CD4-positive, alpha-beta T cell (primary cell): ENCODE measurements around the gene SIGLEC11. TPM values are rescaled to one million over a fixed set of nuclear protein-coding genes. Genes with fewer than 3 reads are reported as not detected.

ENCODE experiments used
- ATAC-seq: fragments of 200-7000 bp; cut with Tn5 transposase; one replicate; pipeline ENCODE4 v1.10.0; 2022; ENCODE audit warnings: mild to moderate bottlenecking; ENCODE audit not compliant: poor library complexity
- CTCF ChIA-PET: fragments of 350-600 bp; sonication (Branson Sonifier 250); formaldehyde crosslinking; loops from one replicate; lab custom pipeline; 2021; ENCODE audit warnings: antibody characterized with exemption, inconsistent platforms; lab: Charles Lee
- POLR2A ChIA-PET: fragments of 350-600 bp; sonication (Branson Sonifier 250); formaldehyde crosslinking; loops from one replicate; lab custom pipeline; 2021; ENCODE audit warnings: antibody characterized with exemption, inconsistent platforms; lab: Charles Lee
- DNase-seq, 14 experiments: peaks; one replicate each; pipeline ENCODE4 v3.0.0-alpha.2; 2013 to 2020; ENCODE audit warnings: mixed read lengths in 2 of 14
- H3K27ac ChIP-seq, 2 donors: one replicate each; pipeline versions ENCODE4 v1.5.1 to v1.7.0; 2013; ENCODE audit warnings: low read length in 2 of 2, low read depth in 1 of 2, mild to moderate bottlenecking in 1 of 2
- H3K27me3 ChIP-seq, 2 experiments: 1 replicate in 1 of 2; 2 replicates in 1 of 2; pipeline versions ENCODE4 v1.6.1 to v1.7.0; 2013; ENCODE audit warnings: low read length in 2 of 2, control low read depth in 1 of 2, mild to moderate bottlenecking in 1 of 2, moderate library complexity in 1 of 2; ENCODE audit not compliant: insufficient read depth in 2 of 2, control insufficient read depth in 1 of 2
- H3K36me3 ChIP-seq: one replicate; pipeline ENCODE4 v1.6.1; 2013; ENCODE audit warnings: low read length, control low read depth; ENCODE audit not compliant: insufficient read depth
- H3K4me1 ChIP-seq: one replicate; pipeline ENCODE4 v1.6.1; 2013; ENCODE audit warnings: low read length, control low read depth; ENCODE audit not compliant: insufficient read depth
- H3K4me3 ChIP-seq: one replicate; pipeline ENCODE4 v1.5.1; 2013; ENCODE audit warnings: mild to moderate bottlenecking, low read length, moderate library complexity
- H3K9me3 ChIP-seq, 2 experiments: 1 replicate in 1 of 2; 2 replicates in 1 of 2; pipeline versions ENCODE4 v1.6.1 to v1.7.0; 2013; ENCODE audit warnings: low read length in 2 of 2, mild to moderate bottlenecking in 2 of 2, control low read depth in 1 of 2, moderate library complexity in 1 of 2; ENCODE audit not compliant: control insufficient read depth in 1 of 2, insufficient read depth in 1 of 2
- H3K27ac Mint-ChIP-seq: one replicate; pipeline ENCODE4 v1.8.0; 2020; ENCODE audit warnings: mixed read lengths
- H3K27me3 Mint-ChIP-seq: one replicate; pipeline ENCODE4 v1.8.0; 2021; ENCODE audit warnings: mixed read lengths
- H3K36me3 Mint-ChIP-seq: one replicate; pipeline ENCODE4 v1.8.0; 2021; ENCODE audit warnings: low read depth, mixed read lengths
- H3K4me1 Mint-ChIP-seq: one replicate; pipeline ENCODE4 v1.8.0; 2021; ENCODE audit warnings: low read depth, mixed read lengths
- H3K4me3 Mint-ChIP-seq: one replicate; pipeline ENCODE4 v1.8.0; 2020; ENCODE audit warnings: mild to moderate bottlenecking, mixed read lengths
- H3K9me3 Mint-ChIP-seq: one replicate; pipeline ENCODE4 v1.8.0; 2020; ENCODE audit warnings: mixed read lengths
- intact Hi-C, 2 experiments: fragments of 100-400 bp; cut with DNase I in 1 of 2; cut with micrococcal nuclease in 1 of 2; formaldehyde crosslinking; loops; one replicate each; pipeline versions ENCODE4 v1.15.1 to v1.9.0; 2023 to 2025; cut with DNase I, micrococcal nuclease
- total RNA-seq, 174 experiments: library from RNA in 2 of 174; stranded (reverse) in 2 of 174; gene quantifications; one replicate each; pipeline ENCODE4 v1.2.3 and lab custom pipeline; 2021 to 2026
- TF ChIP-seq, protein P1 (sequence below): fragments of 200-600 bp; IDR thresholded peaks from one replicate; pipeline ENCODE4 v1.8.0; 2022; ENCODE audit warnings: antibody characterized with exemption, mild to moderate bottlenecking

SIGLEC11 gene
- total RNA-seq, 2 experiments from 2014 or later: 0.08 TPM; not detected in 1

- no peak overlapping the region for H3K4me3 Mint-ChIP-seq
- DNase-seq (no peak), ATAC-seq (no peak)
- no peaks in the 10 kb centered on the region for H3K36me3 ChIP-seq
- intact Hi-C loops: no loop called here
- no peaks in the 10 kb centered on the region for H3K9me3 Mint-ChIP-seq
- no peak overlapping the region for H3K27ac Mint-ChIP-seq
- H3K4me3 ChIP-seq: no peak overlapping the region
- ChIA-PET POLR2A (no interaction called here), CTCF (no interaction called here)
- H3K27me3 ChIP-seq: peaks cover 0 to 7% of the 10 kb centered on the region in 2 experiments
- TF ChIP-seq, protein P1, sequence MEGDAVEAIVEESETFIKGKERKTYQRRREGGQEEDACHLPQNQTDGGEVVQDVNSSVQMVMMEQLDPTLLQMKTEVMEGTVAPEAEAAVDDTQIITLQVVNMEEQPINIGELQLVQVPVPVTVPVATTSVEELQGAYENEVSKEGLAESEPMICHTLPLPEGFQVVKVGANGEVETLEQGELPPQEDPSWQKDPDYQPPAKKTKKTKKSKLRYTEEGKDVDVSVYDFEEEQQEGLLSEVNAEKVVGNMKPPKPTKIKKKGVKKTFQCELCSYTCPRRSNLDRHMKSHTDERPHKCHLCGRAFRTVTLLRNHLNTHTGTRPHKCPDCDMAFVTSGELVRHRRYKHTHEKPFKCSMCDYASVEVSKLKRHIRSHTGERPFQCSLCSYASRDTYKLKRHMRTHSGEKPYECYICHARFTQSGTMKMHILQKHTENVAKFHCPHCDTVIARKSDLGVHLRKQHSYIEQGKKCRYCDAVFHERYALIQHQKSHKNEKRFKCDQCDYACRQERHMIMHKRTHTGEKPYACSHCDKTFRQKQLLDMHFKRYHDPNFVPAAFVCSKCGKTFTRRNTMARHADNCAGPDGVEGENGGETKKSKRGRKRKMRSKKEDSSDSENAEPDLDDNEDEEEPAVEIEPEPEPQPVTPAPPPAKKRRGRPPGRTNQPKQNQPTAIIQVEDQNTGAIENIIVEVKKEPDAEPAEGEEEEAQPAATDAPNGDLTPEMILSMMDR: no peak
- no peaks in the 10 kb centered on the region for H3K4me1 Mint-ChIP-seq
- peaks cover 0 to 7% of the 10 kb centered on the region in 2 experiments for H3K9me3 ChIP-seq
- H3K27ac ChIP-seq: no peak overlapping the region
- H3K36me3 Mint-ChIP-seq: no peaks in the 10 kb centered on the region
- peaks cover 6% of the 10 kb centered on the region for H3K4me1 ChIP-seq
- H3K27me3 Mint-ChIP-seq: peaks cover 27% of the 10 kb centered on the region
Measured at GRCh38 chr19:49952479-49952836, 8.5 kb downstream of the SIGLEC11 start.

DNA sequence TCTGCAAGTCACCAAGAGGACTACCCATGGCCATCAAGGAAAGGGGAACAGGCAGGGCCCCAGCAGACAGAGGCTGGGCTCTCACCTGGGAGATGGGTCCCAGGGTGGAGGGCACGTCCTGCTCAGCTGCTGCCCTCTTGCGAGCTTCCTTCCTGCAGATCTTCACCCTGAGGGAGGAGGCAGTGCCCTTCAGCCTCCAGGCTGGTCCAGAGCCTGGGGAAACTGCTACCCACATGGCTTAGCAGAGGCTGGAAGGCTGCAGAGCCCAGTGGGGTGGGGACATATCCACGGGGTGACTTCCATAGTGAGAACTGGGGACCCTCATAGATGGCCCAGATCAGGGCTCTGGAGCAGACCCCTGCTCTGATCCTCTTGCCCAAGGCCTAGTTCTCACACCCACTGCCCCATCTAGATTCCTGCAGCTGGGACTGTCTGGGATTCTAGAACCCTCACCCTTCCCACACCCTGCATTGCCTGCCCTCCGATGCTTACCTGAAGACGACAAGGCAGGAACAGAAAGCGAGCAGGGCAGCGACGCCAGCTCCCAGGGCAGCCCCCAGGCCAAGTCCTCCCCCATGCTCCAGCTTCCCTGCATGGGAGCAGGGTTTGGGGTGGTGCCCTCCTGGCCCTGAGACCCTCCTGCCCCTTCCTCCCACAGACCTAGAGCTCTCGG is 9.0 kb downstream of the SIGLEC11 start:
- ATAC-seq (no peak), DNase-seq (no peak)
- no peak overlapping the region for H3K4me3 ChIP-seq
- POLR2A ChIA-PET: no interaction called here
- H3K9me3 Mint-ChIP-seq: no peaks in the 10 kb centered on the region
- CTCF ChIA-PET: no interaction called here
- no peak overlapping the region for H3K27ac ChIP-seq
- H3K27me3 Mint-ChIP-seq: peaks cover 27% of the 10 kb centered on the region
- peaks cover 6% of the 10 kb centered on the region for H3K4me1 ChIP-seq
- no peaks in the 10 kb centered on the region for H3K36me3 Mint-ChIP-seq
- intact Hi-C loops: no loop called here
- no peaks in the 10 kb centered on the region for H3K36me3 ChIP-seq
- no peak overlapping the region for H3K27ac Mint-ChIP-seq
- H3K9me3 ChIP-seq: peaks cover 0 to 7% of the 10 kb centered on the region in 2 experiments
- H3K4me3 Mint-ChIP-seq: no peak overlapping the region
- TF ChIP-seq, protein P1: no peak
- H3K4me1 Mint-ChIP-seq: no peaks in the 10 kb centered on the region
- peaks cover 0 to 7% of the 10 kb centered on the region in 2 experiments for H3K27me3 ChIP-seq

DNA sequence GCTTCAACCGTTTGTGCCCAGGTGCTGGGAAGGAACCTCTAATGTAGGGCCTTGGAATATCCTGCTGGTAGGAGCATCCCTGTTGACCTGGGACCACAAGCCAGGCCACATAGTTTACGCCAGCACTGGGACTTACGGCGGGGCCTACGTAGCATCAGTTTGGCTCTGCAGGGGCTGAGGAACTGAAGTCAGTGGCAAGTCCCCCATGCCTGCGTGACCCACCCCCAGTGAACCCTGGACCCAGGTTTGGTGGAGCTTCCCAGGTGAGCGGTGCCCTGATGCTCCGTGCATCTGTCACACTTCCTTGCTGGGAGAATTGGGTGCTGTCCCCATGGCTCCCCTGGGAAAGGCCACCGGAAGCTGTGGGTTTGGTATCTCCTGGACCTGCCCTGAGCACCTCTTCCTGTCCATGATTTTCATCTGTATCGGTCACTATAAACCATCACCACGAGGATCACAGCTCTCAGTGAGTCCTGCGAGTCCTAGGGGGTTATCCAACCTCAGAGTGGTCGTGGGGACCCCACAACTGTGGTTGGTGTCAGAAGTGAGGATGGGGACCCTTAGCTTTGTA is 9.9 kb downstream of the SIGLEC11 start:
- Mint-ChIP-seq H3K27me3 (peaks cover 27% of the 10 kb centered on the region), H3K4me3 (no peak overlapping the region), H3K27ac (no peak overlapping the region), H3K4me1 (no peaks in the 10 kb centered on the region), H3K36me3 (no peaks in the 10 kb centered on the region), H3K9me3 (no peaks in the 10 kb centered on the region)
- TF ChIP-seq, protein P1: no peak
- no peak overlapping the region for H3K4me3 ChIP-seq
- peaks cover 6% of the 10 kb centered on the region for H3K4me1 ChIP-seq
- H3K27ac ChIP-seq: no peak overlapping the region
- H3K9me3 ChIP-seq: peaks cover 0 to 7% of the 10 kb centered on the region in 2 experiments
- peaks cover 0 to 7% of the 10 kb centered on the region in 2 experiments for H3K27me3 ChIP-seq
- intact Hi-C loops: no loop called here
- H3K36me3 ChIP-seq: no peaks in the 10 kb centered on the region
- ChIA-PET POLR2A (no interaction called here), CTCF (no interaction called here)
- no peak for DNase-seq
- no peak for ATAC-seq
